Osteoblast (primary cell): ENCODE results near the gene KRTAP4-5. TPM values are rescaled to one million over a fixed set of nuclear protein-coding genes. Genes with fewer than 3 reads are reported as not detected.

Experiments used
- DNase-seq: peaks from one replicate; pipeline ENCODE4 v3.0.0; 2011; ENCODE audit warnings: low spot score, mixed read lengths; ENCODE audit not compliant: insufficient read length; ENCODE audit errors: missing footprints
- H2AFZ ChIP-seq: 2 replicates; pipeline ENCODE4 v1.6.0; 2011; ENCODE audit warnings: mild to moderate bottlenecking, low read length
- H3K27ac ChIP-seq: 2 replicates; pipeline ENCODE4 v1.5.1; 2011; ENCODE audit warnings: mild to moderate bottlenecking, low read depth, low read length, moderate library complexity
- H3K27me3 ChIP-seq: 2 replicates; pipeline ENCODE4 v1.6.0; 2012; ENCODE audit warnings: mild to moderate bottlenecking, control low read depth, inconsistent platforms, low read length, moderate library complexity; ENCODE audit not compliant: insufficient read depth
- H3K36me3 ChIP-seq: 2 replicates; pipeline ENCODE4 v1.5.1; 2011; ENCODE audit warnings: mild to moderate bottlenecking, low read length, control low read depth, moderate library complexity; ENCODE audit not compliant: insufficient read depth
- H3K4me1 ChIP-seq: 2 replicates; pipeline ENCODE4 v1.5.1; 2011; ENCODE audit warnings: mild to moderate bottlenecking, low read length, control low read depth, moderate library complexity; ENCODE audit not compliant: insufficient read depth
- H3K4me2 ChIP-seq: 2 replicates; pipeline ENCODE4 v1.6.0; 2011; ENCODE audit warnings: mild to moderate bottlenecking, low read length; ENCODE audit not compliant: insufficient read depth
- H3K4me3 ChIP-seq: fragments of 200-600 bp; sonication (generic); 3 replicates; pipeline ENCODE4 v1.5.1; 2012; ENCODE audit warnings: mild to moderate bottlenecking, low read length, inconsistent platforms; ENCODE audit not compliant: insufficient read depth
- H3K79me2 ChIP-seq: 2 replicates; pipeline ENCODE4 v1.6.0; 2012; ENCODE audit warnings: mild to moderate bottlenecking, low read length, control low read depth, inconsistent platforms; ENCODE audit not compliant: insufficient read depth
- H3K9me3 ChIP-seq: 2 replicates; pipeline ENCODE4 v1.5.1; 2011; ENCODE audit warnings: low read depth, low read length, control low read depth
- H4K20me1 ChIP-seq: 2 replicates; pipeline ENCODE4 v1.6.0; 2012; ENCODE audit warnings: mild to moderate bottlenecking, low read length, control low read depth; ENCODE audit not compliant: insufficient read depth
- CTCF ChIP-seq: IDR thresholded peaks from 2 replicates; pipeline ENCODE4 v1.5.1; 2011; ENCODE audit warnings: mild to moderate bottlenecking, low read depth, low read length, moderate library complexity; ENCODE audit errors: extremely low read depth
- total RNA-seq: library from RNA; depleted of rRNA; stranded (reverse); fragments of >200 nt; gene quantifications from 2 replicates; pipeline ENCODE4 v1.2.3, GENCODE V29; 2012

Gene KRTAP4-5
- total RNA-seq, 1 donor, result not detected

- Histone ChIP-seq H2AFZ (no peak overlapping the region), H3K27ac (no peak overlapping the region), H3K4me3 (no peak overlapping the region), H3K36me3 (no peaks in the 10 kb centered on the region), H3K9me3 (no peaks in the 10 kb centered on the region), H4K20me1 (no peaks in the 10 kb centered on the region), H3K27me3 (no peaks in the 10 kb centered on the region), H3K4me1 (no peaks in the 10 kb centered on the region), H3K4me2 (no peak overlapping the region), H3K79me2 (no peaks in the 10 kb centered on the region)
- DNase-seq, result no peak
- TF ChIP-seq CTCF, result no peak
These were observed 37.2 kb upstream of the KRTAP4-5 start for GRCh38 chr17:41186872-41187271.

- H2AFZ ChIP-seq, result no peak overlapping the region
These were observed 35.4 kb upstream of the KRTAP4-5 start for GRCh38 chr17:41185001-41185400.

DNA sequence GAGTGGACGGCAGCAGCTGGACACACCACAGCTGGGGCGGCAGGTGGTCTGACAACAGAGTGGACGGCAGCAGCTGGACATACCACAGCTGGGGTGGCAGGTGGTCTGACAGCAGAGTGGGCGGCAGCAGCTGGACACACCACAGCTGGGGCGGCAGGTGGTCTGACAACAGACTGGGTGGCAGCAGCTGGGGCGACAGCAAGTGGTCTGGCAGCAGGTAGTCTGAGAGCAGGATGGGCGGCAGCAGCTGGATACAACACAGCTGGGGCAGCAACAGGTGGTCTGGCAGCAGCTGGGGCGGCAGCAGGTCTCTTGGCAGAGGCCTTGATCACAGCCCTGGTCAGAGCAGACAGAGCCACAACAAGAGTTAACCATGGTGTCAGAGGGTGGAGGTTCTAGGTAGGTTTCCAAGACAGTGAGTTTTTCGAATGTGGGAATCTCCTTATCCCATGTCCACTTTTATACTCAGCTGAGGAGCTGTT is 34.9 kb upstream of the KRTAP4-5 start, which contains the start of gene KRTAP4-1:
KRTAP4-1 (minus strand) TSS at position 432 of the 482 bp plus-strand sequence; CDS start at position 375, 57 bp downstream.
- H3K4me1 ChIP-seq, result peaks cover 3% of the 10 kb centered on the region

More at GRCh38 chr17:41185001-41185400, 35.4 kb upstream of the KRTAP4-5 start:
- Histone ChIP-seq H4K20me1 (no peaks in the 10 kb centered on the region), H3K4me3 (no peak overlapping the region), H3K27me3 (no peaks in the 10 kb centered on the region), H3K36me3 (no peaks in the 10 kb centered on the region), H3K9me3 (no peaks in the 10 kb centered on the region), H3K79me2 (no peaks in the 10 kb centered on the region), H3K4me1 (no peaks in the 10 kb centered on the region), H3K4me2 (no peak overlapping the region), H3K27ac (no peak overlapping the region)
- DNase-seq, result no peak
- TF ChIP-seq CTCF, result no peak

More for the DNA sequence above, 34.9 kb upstream of the KRTAP4-5 start, which contains the start of gene KRTAP4-1:
- H3K4me2 ChIP-seq, result no peak within 1 kb of the TSS
- no peaks in the 10 kb centered on the region for H3K27me3 ChIP-seq
- no peaks in the 10 kb centered on the region for H3K36me3 ChIP-seq
- no peak for DNase-seq
- TF ChIP-seq CTCF, result no peak
- H3K4me3 ChIP-seq, result no peak within 1 kb of the TSS
- H2AFZ ChIP-seq, result no peak within 1 kb of the TSS
- H4K20me1 ChIP-seq, result no peaks in the 10 kb centered on the region
- H3K79me2 ChIP-seq, result no peaks in the 10 kb centered on the region
- no peak within 1 kb of the TSS for H3K27ac ChIP-seq
- no peaks in the 10 kb centered on the region for H3K9me3 ChIP-seq
